ENCODE measurements around the gene ALDH1A1. TPM values are rescaled to one million over a fixed set of nuclear protein-coding genes. Genes with fewer than 3 reads are reported as not detected.
"Not testable (repeated sequence)": the region's sequence is repeated elsewhere in the genome, so short reads cannot be mapped to it uniquely, and the experiment has no call there.

ALDH1A1 gene
- polyA plus RNA-seq, 1 of the 3 experiments (the other 2 are of a cell fraction): 0.03 TPM

GRCh38 chr9:72863456-72864094, 89.3 kb downstream of the ALDH1A1 start (continued):
- no peak for TF ChIP-seq CTCF (IDR thresholded peaks at IDR 0.05)
- TF ChIP-seq TCF12 (IDR thresholded peaks at IDR 0.05): no peak
- no peak for TF ChIP-seq IRF3 (IDR thresholded peaks at IDR 0.05; ENCODE audit: low read depth, low read length)

GRCh38 chr9:72862788-72863187, 90.1 kb downstream of the ALDH1A1 start:
- DNase-seq; H3K36me3 ChIP-seq (replicated peaks in 1 of 2; ENCODE audit: control insufficient read depth in 1 of 2, insufficient read depth in 2 of 2, low read length in 1 of 2); H3K4me1 ChIP-seq (ENCODE audit: control insufficient read depth in 1 of 2, insufficient read depth in 2 of 2, low read depth in 1 of 2, low read length in 1 of 2); H3K4me3 ChIP-seq (ENCODE audit: low read depth in 2 of 2, low read length in 1 of 2); CTCF ChIA-PET; H2AFZ ChIP-seq (ENCODE audit: low read depth); H4K20me1 ChIP-seq (ENCODE audit: insufficient read depth); H3K9me2 ChIP-seq; H3K79me2 ChIP-seq (ENCODE audit: insufficient read depth); H3K9me3 ChIP-seq; H3K9ac ChIP-seq; H3K4me2 ChIP-seq; POLR2A ChIA-PET; H3F3A ChIP-seq (replicated peaks; ENCODE audit: insufficient read depth); H3K27ac ChIP-seq (ENCODE audit: low read depth in 2 of 2, low read length in 1 of 2): not testable (repeated sequence)
- 8% methylated on average over 7 of the region's 7 CpGs for WGBS (ENCODE audit: low lambda C conversion rate)
- peaks cover 25% of the 10 kb centered on the region; the same call in 1 of the 2 replicates for H3K27me3 ChIP-seq (ENCODE audit: insufficient read depth)

GRCh38 chr9:72858089-72858912, 94.6 kb downstream of the ALDH1A1 start:
- Histone ChIP-seq H3K36me3 (replicated peaks in 1 of 2; ENCODE audit: control insufficient read depth in 1 of 2, insufficient read depth in 2 of 2, low read length in 1 of 2) (no peaks in the 10 kb centered on the region), H3K4me3 (ENCODE audit: low read depth in 2 of 2, low read length in 1 of 2) (no peak overlapping the region), H3K27ac (ENCODE audit: low read depth in 2 of 2, low read length in 1 of 2) (no peak overlapping the region), H3K27me3 (ENCODE audit: insufficient read depth) (peaks cover 12% of the 10 kb centered on the region; the same call in 1 of the 2 replicates), H4K20me1 (ENCODE audit: insufficient read depth) (no peaks in the 10 kb centered on the region), H3K4me1 (ENCODE audit: control insufficient read depth in 1 of 2, insufficient read depth in 2 of 2, low read depth in 1 of 2, low read length in 1 of 2) (no peaks in the 10 kb centered on the region), H3K9ac (no peak overlapping the region), H3F3A (replicated peaks; ENCODE audit: insufficient read depth) (no peaks in the 10 kb centered on the region), H3K9me3 (no peaks in the 10 kb centered on the region), H3K79me2 (ENCODE audit: insufficient read depth) (no peaks in the 10 kb centered on the region), H3K4me2 (no peak overlapping the region), H3K9me2 (no peaks in the 10 kb centered on the region), H2AFZ (ENCODE audit: low read depth) (no peak overlapping the region)
- no peak for TF ChIP-seq JUND (IDR thresholded peaks at IDR 0.05)
- no peak for TF ChIP-seq RAD21 (IDR thresholded peaks at IDR 0.05; ENCODE audit: low read length)
- no peak for TF ChIP-seq NFIC (IDR thresholded peaks at IDR 0.05; ENCODE audit: borderline replicate concordance)
- no peak for TF ChIP-seq YY1 (IDR thresholded peaks at IDR 0.05; ENCODE audit: low read depth)
- TF ChIP-seq MAX (IDR thresholded peaks at IDR 0.05; ENCODE audit: low read depth): no peak
- TF ChIP-seq TAF1 (IDR thresholded peaks at IDR 0.05; ENCODE audit: borderline replicate concordance, low read depth, low read length): no peak
- no peak for TF ChIP-seq SMC3 (IDR thresholded peaks at IDR 0.05; ENCODE audit: low read depth, low read length)
- TF ChIP-seq GABPA (IDR thresholded peaks at IDR 0.05; ENCODE audit: low read depth): no peak
- TF ChIP-seq FOXJ3 (CRISPR knock-in tag; IDR thresholded peaks at IDR 0.05): no peak
- TF ChIP-seq GATA2 (CRISPR knock-in tag; IDR thresholded peaks at IDR 0.05): no peak
- no peak for TF ChIP-seq PBX3 (IDR thresholded peaks at IDR 0.05)
- no peak for TF ChIP-seq MXI1 (IDR thresholded peaks at IDR 0.05; ENCODE audit: low read depth, low read length)
- no peak for TF ChIP-seq ELF1 (IDR thresholded peaks at IDR 0.05)
- DNase-seq: no peak
- POLR2A ChIA-PET: no interaction called here
- 3% methylated on average over 5 of the region's 5 CpGs for WGBS (ENCODE audit: low lambda C conversion rate)
- CTCF ChIA-PET: interaction anchor here (1.4 to 1.9 kb wide), 5 partner anchors 11 to 325 kb away, joined by 6 to 11 read pairs (median 6); no protein-coding TSS in a partner anchor
